GM23338 (cell line): ENCODE measurements around the gene TENM4. TPM values are rescaled to one million over a fixed set of nuclear protein-coding genes. Genes with fewer than 3 reads are reported as not detected.

Source experiments
- ATAC-seq: fragments of 200-7000 bp; cut with Tn5 transposase; 3 replicates; pipeline ENCODE4 v1.9.1; 2020
- DNase-seq: peaks from one replicate; pipeline ENCODE4 v3.0.0-alpha.2; 2015; ENCODE audit warnings: low spot score
- H2AFZ ChIP-seq: fragments of 200-600 bp; sonication (generic); 2 replicates; pipeline ENCODE4 v1.8.0; 2016; ENCODE audit warnings: antibody characterized with exemption, mild to moderate bottlenecking, moderate library complexity
- H3F3A ChIP-seq: fragments of 200-600 bp; sonication (generic); replicated peaks from 2 replicates; pipeline ENCODE4 v1.8.0; 2017; ENCODE audit warnings: antibody characterized with exemption, mixed run types, low read depth
- H3K27ac ChIP-seq: fragments of 200-600 bp; sonication (generic); 2 replicates; pipeline ENCODE4 v1.6.1; 2016; ENCODE audit warnings: low read depth
- H3K27me3 ChIP-seq: fragments of 200-600 bp; sonication (generic); 2 replicates; pipeline ENCODE4 v1.8.0; 2016; ENCODE audit warnings: mild to moderate bottlenecking, mixed run types, moderate library complexity; ENCODE audit not compliant: insufficient read depth
- H3K36me3 ChIP-seq: fragments of 200-600 bp; sonication (generic); 2 replicates; pipeline ENCODE4 v1.8.0; 2016; ENCODE audit warnings: mild to moderate bottlenecking; ENCODE audit not compliant: insufficient read depth
- H3K4me1 ChIP-seq: fragments of 200-600 bp; sonication (generic); 2 replicates; pipeline ENCODE4 v1.8.0; 2016; ENCODE audit warnings: mild to moderate bottlenecking, moderate library complexity; ENCODE audit not compliant: insufficient read depth
- H3K4me2 ChIP-seq: fragments of 200-600 bp; sonication (generic); 2 replicates; pipeline ENCODE4 v1.7.1; 2017; ENCODE audit warnings: mixed run types
- H3K4me3 ChIP-seq: fragments of 200-600 bp; sonication (generic); 2 replicates; pipeline ENCODE4 v1.6.1; 2016; ENCODE audit warnings: mixed run types
- H3K79me2 ChIP-seq: fragments of 200-600 bp; sonication (generic); replicated peaks from 2 replicates; pipeline ENCODE4 v1.8.0; 2017; ENCODE audit warnings: mild to moderate bottlenecking; ENCODE audit not compliant: insufficient read depth
- H3K9me2 ChIP-seq: fragments of 200-600 bp; sonication (generic); 2 replicates; pipeline ENCODE4 v1.8.0; 2017; ENCODE audit not compliant: insufficient read depth
- H4K20me1 ChIP-seq: fragments of 200-600 bp; sonication (generic); replicated peaks from 2 replicates; pipeline ENCODE4 v1.8.0; 2017; ENCODE audit warnings: mild to moderate bottlenecking; ENCODE audit not compliant: insufficient read depth
- H3K27ac Mint-ChIP-seq: 2 replicates; pipeline ENCODE4 v1.8.0; 2020; ENCODE audit warnings: inconsistent platforms, mild to moderate bottlenecking, moderate library complexity, mixed read lengths
- H3K27me3 Mint-ChIP-seq: 3 replicates; pipeline ENCODE4 v1.8.0; 2022; ENCODE audit warnings: low read depth, mild to moderate bottlenecking, moderate library complexity, mixed read lengths, inconsistent platforms; ENCODE audit not compliant: insufficient read depth, poor library complexity
- H3K36me3 Mint-ChIP-seq: 3 replicates; pipeline ENCODE4 v1.8.0; 2021; ENCODE audit warnings: low read depth, mild to moderate bottlenecking, inconsistent platforms, moderate library complexity, mixed read lengths
- H3K4me1 Mint-ChIP-seq: 3 replicates; pipeline ENCODE4 v1.8.0; 2020; ENCODE audit warnings: mild to moderate bottlenecking, inconsistent platforms, mixed read lengths
- H3K4me3 Mint-ChIP-seq: 3 replicates; pipeline ENCODE4 v1.8.0; 2021; ENCODE audit warnings: moderate library complexity, mild to moderate bottlenecking, inconsistent platforms, mixed read lengths
- H3K9me3 Mint-ChIP-seq: 3 replicates; pipeline ENCODE4 v1.8.0; 2020; ENCODE audit warnings: moderate library complexity, mild to moderate bottlenecking, inconsistent platforms, mixed read lengths
- CREB1 ChIP-seq: fragments of 250-450 bp; sonication (Bioruptor Pico); IDR thresholded peaks from 2 replicates; pipeline ENCODE4 v1.5.0; 2020; ENCODE audit warnings: low read depth, mild to moderate bottlenecking, moderate library complexity
- CTCF ChIP-seq, 2 experiments: fragments of 200-600 bp in 1 of 2; sonication (generic) in 1 of 2; conservative IDR thresholded peaks; 2 replicates each; pipeline versions ENCODE4 v1.5.1 to v1.6.1; 2016 to 2017; ENCODE audit warnings: antibody characterized with exemption in 2 of 2, low read depth in 2 of 2, mild to moderate bottlenecking in 2 of 2, moderate library complexity in 1 of 2
- ETS1 ChIP-seq: IDR thresholded peaks from 2 replicates; pipeline ENCODE4 v1.6.1; 2016; ENCODE audit warnings: antibody characterized with exemption
- EZH2 ChIP-seq: fragments of 200-600 bp; sonication (generic); IDR thresholded peaks from one replicate; pipeline ENCODE4 v1.8.0; 2017; ENCODE audit warnings: antibody characterized with exemption, mild to moderate bottlenecking, low read depth; ENCODE audit not compliant: unreplicated experiment
- EZH2phosphoT487 ChIP-seq: fragments of 200-600 bp; sonication (generic); IDR thresholded peaks from one replicate; pipeline ENCODE4 v1.8.1; 2018; ENCODE audit warnings: antibody characterized with exemption; ENCODE audit not compliant: unreplicated experiment
- JUNB ChIP-seq: IDR thresholded peaks from one replicate; pipeline ENCODE4 v1.6.1; 2016; ENCODE audit warnings: antibody characterized with exemption; ENCODE audit not compliant: unreplicated experiment
- NANOG ChIP-seq: IDR thresholded peaks from 2 replicates; pipeline ENCODE4 v1.6.1; 2016; ENCODE audit warnings: antibody characterized with exemption, borderline replicate concordance
- POLR2AphosphoS5 ChIP-seq: IDR thresholded peaks from 2 replicates; pipeline ENCODE4 v1.6.1; 2016; ENCODE audit warnings: antibody characterized with exemption, low read depth
- REST ChIP-seq: IDR thresholded peaks from one replicate; pipeline ENCODE4 v1.6.1; 2018; ENCODE audit warnings: antibody characterized with exemption; ENCODE audit not compliant: unreplicated experiment
- STAT1 ChIP-seq: IDR thresholded peaks from one replicate; pipeline ENCODE4 v1.6.1; 2016; ENCODE audit warnings: antibody characterized with exemption; ENCODE audit not compliant: unreplicated experiment
- ZNF114 ChIP-seq: fragments of 250-450 bp; sonication (Bioruptor Pico); IDR thresholded peaks from 2 replicates; pipeline ENCODE4 v1.5.0; 2020; ENCODE audit warnings: mild to moderate bottlenecking, moderate library complexity
- ZNF462 ChIP-seq: fragments of 250-450 bp; sonication (Bioruptor Pico); IDR thresholded peaks from 2 replicates; pipeline ENCODE4 v1.5.0; 2020; ENCODE audit warnings: mild to moderate bottlenecking, moderate library complexity
- polyA plus RNA-seq: library from polyadenylated mRNA; unstranded; fragments of >200 nt; fragmentation: Nextera tagmentation; extraction: Ambion mirVana; gene quantifications from 2 replicates; pipeline ENCODE4 v1.2.1, GENCODE V29; 2016
- total RNA-seq: library from RNA; depleted of rRNA; stranded (reverse); fragments of >200 nt; shearing (Covaris generic); gene quantifications from 2 replicates; pipeline ENCODE4 v1.2.3, GENCODE V29; 2014

The TENM4 gene
- total and polyA plus RNA-seq, 2 experiments from 2014 or later: 7.3 TPM

GRCh38 chr11:79147731-79148130 lies 293.1 kb downstream of the TENM4 start:
- no peak overlapping the region for H3K27ac ChIP-seq
- no peaks in the 10 kb centered on the region for H3F3A ChIP-seq
- DNase-seq (no peak), ATAC-seq (no peak)
- H3K36me3 ChIP-seq: no peaks in the 10 kb centered on the region
- H3K4me2 ChIP-seq: no peak overlapping the region
- Mint-ChIP-seq H3K4me1 (no peaks in the 10 kb centered on the region), H3K36me3 (no peaks in the 10 kb centered on the region), H3K9me3 (peaks cover 2% of the 10 kb centered on the region; the same call in 1 of the 3 replicates), H3K27ac (no peak overlapping the region), H3K27me3 (no peaks in the 10 kb centered on the region), H3K4me3 (no peak overlapping the region)
- no peak overlapping the region for H2AFZ ChIP-seq
- no peaks in the 10 kb centered on the region for H3K4me1 ChIP-seq
- TF ChIP-seq ZNF462 (no peak), EZH2 (no peak), POLR2AphosphoS5 (no peak), CREB1 (CRISPR knock-in tag) (no peak), JUNB (no peak), STAT1 (no peak), NANOG (no peak), CTCF (conservative IDR thresholded peaks at IDR 0.05; ENCODE audit: low read depth in 2 of 2) (no peak), ETS1 (no peak), REST (no peak), EZH2phosphoT487 (no peak), ZNF114 (CRISPR knock-in tag) (no peak)
- no peaks in the 10 kb centered on the region for H4K20me1 ChIP-seq
- H3K9me2 ChIP-seq: peaks cover 7% of the 10 kb centered on the region; the same call in 1 of the 2 replicates
- no peaks in the 10 kb centered on the region for H3K79me2 ChIP-seq
- no peak overlapping the region for H3K4me3 ChIP-seq
- H3K27me3 ChIP-seq: no peaks in the 10 kb centered on the region
